NOMO-1 treated with dmso at 0.1 percent for 144 hours (cell line): ENCODE results near the gene USP36.
"Not testable (repeated sequence)": the region's sequence is repeated elsewhere in the genome, so short reads cannot be mapped to it uniquely, and the experiment has no call there.

Experiments
- DNase-seq: peaks from one replicate; lab custom pipeline; 2025; ENCODE audit not compliant: unreplicated experiment; lab: John Stamatoyannopoulos, UW

The USP36 gene

DNA sequence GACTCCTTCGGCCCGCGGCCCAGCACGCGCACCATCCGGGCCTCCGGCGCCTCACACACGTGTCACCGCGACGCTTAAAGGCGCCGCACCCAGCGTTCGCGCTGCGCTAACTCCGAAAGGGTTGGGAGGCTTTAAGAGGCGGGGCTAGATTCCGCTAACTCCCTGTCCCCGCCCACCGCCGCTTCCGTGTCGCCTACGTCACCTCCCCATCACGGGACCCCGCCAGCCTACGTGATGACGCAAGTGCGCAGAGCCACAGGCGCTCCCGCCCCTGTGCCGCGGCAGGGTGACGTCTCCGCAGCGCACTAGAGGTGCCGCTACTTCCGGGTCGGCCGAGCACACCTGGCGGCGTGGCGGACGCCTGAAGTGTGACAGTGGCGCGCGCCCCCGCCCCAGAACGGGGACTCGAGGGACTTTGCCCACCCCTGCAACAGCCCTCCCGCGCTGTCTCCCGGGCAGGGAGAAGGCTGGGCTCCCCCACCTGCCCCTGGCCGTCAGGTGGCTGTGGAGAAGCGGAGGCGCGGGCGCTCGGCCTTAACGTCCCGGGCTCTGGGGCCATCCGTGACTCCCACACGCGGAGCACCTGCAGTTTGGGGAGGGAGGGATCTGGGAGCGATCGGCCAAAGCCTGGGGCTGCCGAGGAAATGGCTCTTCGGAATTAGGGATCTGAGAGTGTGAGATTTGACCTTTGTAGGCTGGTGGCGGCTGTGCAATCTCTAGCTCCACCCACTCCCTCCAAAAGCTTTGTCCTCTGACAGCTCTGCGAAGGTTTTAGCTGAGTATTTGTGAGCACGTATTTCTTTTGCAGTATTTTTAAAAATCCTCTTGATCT is at the start of gene USP36:
Gene USP36, minus strand, starts transcription at position 35 of the 832 bp plus-strand sequence. CDS start 4,451 bp downstream, outside the sequence.
- DNase-seq: peak; percentile 95

DNA sequence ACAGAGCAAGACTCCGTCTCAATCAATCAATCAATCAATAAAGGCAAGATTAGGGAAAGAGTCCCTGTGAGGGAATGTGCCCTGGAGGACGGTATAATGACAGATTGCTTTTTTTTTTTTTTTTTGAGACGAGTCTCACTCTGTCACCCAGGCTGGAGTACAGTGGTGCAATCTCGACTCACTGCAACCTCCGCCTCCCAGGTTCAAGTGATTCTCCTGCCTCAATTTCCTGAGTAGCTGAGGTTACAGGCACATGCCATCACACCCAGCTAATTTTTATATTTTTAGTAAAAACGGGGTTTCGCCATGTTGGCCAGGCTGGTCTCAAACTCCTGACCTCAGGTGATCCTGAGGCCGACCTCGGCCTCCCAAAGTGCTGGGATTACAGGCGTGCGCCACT is 49.5 kb upstream of the USP36 start:
- not testable (repeated sequence) for DNase-seq

DNA sequence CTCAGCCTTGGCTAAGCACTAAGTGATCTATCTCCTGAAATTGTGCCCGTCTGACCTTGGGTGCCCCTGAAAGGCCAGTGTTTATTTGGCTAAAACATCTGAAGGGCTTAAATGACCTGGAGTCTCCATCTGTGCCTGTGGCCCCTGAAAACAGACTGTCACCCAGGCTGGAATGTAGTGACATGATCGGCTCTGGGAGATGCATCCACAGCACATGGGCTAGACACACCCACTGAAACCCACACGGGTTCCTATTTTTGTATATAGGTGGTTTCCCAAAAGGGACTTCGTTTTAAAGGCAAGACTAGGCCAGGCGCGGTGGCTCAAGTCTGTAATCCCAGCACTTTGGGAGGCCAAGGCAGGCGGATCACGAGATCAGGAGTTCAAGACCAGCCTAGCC is 48.9 kb upstream of the USP36 start:
- peak; percentile 17 for DNase-seq

DNA sequence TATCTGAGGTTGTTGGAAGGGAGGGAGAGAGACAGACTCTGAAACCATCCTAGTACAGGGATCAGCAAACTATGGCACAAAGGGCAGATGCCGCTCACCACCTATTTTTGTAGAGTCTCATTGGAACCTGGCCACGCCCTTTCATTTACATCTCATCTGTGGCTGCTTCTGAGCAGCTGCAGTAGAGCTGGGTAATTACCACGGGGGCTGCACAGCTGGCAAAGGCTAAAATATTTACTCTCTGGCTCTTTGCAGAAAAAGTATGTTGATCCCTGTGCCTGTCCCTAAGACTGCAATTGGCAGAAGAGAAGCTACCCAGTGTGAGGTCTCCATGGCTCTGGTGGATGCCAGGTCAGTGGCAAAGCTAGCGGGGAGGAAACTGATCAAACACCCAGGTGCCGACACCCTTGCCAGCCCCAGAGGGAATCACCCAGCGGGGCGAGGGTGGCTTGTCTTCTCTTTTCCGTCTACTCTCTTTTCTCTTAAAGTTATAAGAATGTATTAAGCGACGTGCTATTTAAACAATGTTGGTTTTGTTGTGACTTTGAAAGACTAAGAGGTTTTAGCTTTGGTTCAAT is 48.4 kb upstream of the USP36 start:
- DNase-seq: no peak

DNA sequence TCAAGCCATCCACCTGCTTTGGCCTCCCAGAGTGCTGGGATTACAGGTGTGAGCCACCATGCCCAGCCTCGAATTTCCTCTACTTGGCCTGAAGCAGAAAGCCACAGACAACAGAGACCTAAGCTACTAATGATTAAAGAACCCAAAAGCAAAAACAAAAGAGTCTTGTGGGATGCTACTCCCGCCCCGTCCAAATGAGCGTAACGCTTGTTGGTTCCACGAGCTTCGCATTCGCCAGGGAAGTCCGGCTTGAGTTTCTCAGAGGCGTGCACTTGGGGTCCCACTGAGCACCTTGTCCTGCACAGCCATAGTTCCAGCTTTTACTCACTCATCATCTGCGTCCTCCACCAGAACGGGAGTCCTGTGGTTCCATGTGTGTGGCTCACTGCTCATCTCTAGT is 46.3 kb upstream of the USP36 start:
- DNase-seq: no peak

DNA sequence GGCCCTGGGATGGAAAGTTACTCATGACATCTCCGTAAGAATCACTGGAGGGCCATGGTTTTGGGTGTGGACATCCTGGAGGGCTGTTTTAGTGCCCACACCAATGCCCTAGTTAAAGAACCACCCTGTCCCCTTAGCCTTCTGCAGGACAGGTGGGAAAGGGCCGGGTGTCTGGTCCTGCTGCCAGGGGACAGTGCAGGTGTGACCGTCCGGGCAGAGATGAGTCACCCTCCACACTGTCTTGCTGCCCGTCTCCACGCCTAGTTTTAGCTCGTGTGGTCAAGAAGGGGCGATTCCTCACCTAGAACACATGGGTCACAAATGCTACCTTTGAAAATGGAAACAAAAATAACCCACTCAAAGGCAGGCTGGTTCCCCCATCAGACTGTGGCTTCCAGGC is 45.3 kb upstream of the USP36 start:
- DNase-seq: no peak

DNA sequence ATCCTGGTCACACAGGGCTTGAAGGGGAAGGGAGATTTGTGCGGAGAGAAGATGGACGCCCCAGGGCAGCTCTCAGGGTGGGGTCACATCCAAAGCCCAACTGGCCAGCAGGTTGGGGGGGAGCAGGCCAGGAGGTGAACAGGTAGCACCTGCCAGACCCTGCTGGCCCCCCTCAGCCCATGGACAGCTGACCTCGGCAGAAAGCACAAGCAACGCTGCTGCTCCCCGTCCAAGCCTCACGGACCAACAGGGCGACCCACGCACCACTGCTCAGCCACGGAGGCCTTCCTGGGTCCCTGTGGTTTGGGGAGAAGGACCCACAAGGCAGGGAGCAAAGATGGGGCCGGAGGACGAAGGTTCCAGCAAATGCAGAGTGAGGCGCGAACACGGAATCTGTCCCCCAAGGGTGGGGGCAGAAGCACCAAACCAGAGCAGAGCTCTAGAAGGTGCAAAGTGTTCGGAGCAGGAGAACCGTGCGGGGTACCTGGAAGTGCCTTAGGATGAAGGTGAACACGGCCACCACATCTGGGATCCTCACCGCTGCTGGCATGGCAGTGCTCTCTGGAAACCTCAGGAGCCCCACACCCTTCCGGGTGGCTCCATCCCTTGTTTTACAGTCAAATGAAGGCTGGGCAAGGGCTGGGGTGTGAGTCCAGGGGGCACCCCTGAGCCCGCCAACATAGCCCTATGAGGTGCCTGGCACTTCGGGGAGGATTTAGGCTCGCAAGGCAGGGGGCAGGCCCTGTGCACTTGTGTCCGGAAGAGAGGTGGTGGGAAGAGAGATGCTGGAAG is 44.5 kb upstream of the USP36 start:
- DNase-seq: no peak

DNA sequence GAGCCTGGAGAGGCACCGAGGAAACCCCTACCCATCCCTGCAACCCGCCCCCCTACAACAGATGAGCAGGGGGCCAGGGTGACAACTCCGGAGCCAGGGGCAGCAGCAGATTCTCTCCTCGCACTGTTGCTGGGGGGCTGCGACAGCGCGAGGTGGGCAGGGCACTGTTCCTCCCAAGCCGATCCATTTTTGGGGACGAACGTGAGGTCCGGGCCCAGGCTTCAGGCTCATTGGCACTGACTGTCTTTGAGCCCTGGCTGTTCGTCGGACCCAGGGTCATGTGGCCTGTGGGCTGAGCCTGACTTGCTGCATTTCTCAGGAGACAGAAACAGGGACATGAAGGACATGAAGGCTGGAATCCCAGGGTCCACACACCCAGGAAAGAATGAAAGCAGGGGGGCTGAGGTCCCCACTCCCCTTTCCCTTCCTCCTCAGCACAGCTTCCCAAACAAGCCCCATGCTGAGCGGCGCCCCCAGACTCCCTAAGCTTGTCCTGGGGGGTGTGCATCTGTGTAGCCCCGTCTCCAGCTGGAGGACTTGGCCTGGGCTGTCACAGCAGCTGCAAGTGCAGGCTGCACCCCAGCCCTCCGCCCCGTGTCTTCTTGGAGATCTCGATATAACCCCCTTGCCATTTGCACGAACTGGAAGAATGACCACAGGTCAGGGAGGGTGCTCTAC is 43.7 kb upstream of the USP36 start:
- DNase-seq: no peak

DNA sequence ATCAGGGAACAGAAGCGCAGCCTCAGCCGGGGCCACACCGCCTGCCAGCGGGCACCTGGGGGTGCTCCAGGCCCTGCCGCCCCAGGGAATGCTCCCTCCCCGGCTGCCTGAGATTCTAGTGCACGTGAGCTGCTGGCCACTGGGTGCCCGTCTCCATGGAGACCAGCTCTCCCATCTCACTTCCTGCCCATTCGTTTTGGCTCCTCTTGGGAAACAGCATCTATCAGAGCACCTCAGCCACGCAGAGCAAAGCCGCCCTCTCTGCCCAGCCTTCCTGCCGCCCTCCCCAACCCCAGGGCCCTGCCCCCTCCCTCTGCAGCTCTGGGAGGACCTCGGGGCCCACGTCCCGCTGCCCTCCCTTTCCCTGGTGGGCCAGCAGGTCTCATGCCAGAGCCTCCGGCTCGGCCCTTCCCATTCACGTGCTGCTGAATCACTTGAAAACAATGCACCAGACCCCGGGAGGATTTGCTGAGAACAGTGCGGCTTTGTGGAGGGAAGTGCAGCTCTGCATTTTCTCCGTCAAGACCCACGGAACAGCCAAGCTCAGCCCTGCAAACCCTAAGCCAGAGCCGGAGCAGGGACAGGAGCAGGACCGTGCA is 43.0 kb upstream of the USP36 start:
- peak; percentile 12 for DNase-seq

DNA sequence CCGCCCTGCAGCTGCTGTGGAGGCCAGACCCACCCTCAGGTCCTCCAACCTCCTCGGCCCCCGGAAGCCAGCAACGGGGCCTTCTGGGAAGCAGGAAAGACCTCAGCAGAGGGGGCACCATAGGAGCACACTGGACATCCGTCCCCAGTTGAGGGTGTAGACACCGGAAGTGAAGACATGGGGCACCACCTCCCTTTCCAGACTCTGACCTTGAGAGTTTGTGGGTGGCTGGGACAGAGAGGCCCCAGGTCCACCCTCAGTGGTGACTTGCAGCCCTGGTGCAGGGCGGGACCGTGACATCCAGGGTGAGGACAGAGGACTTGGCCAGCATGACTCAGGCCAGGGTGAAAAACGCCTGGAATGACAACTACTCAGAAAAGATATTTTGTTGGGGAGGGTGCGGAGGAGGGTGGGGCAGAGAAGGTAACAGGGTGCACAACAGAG is 42.5 kb upstream of the USP36 start:
- peak; percentile 57 for DNase-seq

DNA sequence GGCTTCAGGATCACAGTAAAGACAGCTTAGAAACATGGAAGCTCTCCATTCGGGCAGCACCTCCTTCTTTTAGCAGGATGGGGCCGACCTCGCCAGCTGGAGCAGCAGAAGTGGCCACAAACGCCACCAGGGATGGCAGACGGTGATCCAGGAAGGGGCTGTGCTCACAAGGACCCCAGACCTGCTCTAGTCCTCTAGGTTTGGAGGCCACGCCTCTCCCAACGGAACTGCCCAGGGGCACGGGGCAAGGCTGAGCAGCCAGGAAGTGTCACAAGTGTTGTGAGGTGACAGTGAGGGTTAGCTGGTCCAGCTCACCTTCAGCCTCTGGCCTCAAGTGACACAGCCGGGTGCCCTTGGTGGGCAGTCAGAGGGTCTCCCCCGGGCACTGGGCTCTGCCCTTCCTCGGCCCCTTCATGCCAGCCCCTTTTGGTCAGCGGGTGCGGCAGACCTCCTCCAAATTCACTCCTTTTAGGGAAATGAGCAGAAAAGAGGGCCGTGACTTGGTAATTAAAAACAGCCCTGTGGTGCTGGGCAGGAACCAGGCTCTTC is 42.0 kb upstream of the USP36 start:
- DNase-seq: peak; percentile 36

DNA sequence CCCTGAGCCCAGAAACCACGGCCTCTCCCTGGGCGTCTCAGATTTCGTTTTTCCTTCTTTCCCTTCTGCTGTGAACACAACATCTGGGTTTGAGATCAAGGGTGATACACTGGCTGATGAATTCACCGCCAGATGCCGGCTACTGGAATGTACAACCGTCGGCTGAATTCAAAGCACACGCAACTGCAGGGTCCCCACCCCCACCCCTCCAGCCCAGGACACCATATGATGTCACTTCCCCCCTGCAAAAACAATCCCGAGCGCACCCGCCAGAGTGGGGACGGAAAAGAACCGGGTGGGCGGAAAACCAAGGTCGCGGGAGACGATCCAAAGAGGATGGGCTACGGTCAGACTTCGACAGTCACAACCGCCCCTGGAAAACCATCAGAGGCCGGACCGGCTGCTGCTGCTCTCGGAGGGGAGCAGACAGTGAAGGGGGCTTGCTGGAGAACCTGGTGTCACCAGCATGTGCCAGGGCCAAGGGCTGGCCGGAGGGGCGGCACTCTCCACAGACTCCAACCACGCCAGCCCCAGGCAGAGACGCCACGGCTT is 39.1 kb upstream of the USP36 start:
- no peak for DNase-seq

DNA sequence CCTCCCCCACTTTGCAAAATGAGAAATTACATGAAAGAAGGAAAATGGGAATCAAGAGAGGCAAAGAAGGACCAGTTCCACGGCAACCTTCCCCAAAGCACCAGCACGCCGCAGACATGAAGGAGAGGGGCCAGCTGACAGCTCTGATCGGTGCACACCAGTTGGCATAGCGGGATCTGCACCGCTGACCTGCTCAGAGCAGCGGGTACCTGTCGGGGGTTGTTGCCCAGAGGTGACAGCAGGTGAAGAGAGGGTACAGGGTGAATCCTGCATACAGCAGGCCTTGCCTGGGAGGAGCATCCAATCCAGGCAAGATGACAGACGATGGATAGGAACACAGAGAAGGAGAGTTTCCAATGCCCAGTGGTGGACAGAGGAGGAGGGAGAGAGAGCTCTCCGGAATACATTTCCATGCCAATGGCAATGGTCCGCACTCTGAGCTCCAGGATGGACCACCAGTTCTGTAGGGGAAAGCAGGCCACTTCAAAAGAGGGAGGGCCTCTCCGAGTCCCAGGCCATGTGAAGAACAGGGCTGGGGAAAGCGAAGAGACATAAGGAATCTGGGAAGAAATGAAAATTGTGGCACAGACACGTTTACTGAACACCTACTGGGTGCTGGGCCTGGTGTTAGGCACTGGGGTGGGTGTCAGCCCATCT is 38.4 kb upstream of the USP36 start:
- no peak for DNase-seq

DNA sequence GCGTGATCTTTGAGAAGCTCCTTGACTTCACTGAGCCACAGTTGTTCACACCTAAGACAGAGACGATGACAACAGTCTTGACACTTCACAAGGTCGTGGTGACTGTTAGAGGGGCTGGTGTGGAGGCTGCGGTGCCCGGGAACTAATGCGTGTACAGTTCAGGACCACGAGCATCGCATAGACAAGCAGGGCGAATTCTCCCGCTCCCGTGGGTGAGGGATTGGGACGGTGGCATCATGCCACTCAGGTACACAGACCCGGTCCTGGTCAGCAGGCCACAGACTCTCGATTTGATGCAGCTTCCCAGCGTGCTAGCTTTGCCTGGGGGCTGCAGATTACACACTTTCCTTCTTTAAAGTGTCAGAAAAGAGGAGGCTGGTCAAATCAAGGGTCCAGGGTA is 37.6 kb upstream of the USP36 start:
- DNase-seq: no peak

DNA sequence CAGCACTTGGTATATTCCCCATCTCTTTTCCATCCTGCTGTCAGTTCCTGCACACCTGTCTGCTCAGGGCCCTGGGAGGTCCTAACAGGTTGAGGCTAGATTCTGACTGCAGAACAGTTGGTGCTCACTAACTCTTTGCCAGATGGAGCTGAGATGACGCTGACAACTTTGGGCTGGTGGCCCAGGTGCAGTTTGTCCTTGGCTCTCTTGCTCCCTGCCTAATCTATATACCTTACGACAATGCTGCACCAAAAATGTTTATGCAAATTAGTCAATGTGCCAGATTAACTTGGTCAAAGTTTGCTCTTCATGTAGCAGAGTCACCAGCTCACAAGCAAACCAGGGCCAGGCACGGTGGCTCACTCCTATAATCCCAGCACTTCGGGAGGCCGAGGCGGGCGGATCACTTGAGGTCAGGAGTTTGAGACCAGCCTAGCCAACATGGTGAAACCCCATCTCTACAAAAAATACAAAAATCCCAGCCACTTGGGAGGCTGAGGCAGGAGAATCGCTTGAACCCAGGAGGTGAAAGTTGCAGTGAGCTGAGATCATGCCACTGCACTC is 36.4 kb upstream of the USP36 start:
- not testable (repeated sequence) for DNase-seq

DNA sequence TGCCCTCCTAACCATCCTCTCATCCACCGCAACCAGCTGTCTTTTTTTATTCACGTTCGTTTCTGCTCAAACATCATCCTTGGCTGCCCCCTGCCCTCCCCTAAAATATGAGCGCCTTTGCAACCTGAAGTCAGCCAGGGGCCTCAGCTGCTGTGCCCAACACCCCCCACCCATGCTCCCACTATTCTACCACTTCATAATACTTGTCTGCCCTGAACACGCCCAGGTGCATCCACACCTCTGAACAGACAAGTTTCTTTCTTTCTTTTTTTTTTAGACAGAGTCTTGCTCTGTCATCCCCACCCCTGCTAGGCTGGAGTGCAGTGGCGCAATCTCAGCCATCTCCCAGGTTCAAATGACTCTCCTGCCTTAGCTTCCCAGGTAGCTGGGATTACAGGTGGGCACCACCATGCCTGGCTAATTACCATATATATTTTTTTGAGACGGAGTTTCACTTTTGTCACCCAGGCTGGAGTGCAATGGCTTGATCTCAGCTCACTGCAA is 35.5 kb upstream of the USP36 start:
- no peak for DNase-seq

DNA sequence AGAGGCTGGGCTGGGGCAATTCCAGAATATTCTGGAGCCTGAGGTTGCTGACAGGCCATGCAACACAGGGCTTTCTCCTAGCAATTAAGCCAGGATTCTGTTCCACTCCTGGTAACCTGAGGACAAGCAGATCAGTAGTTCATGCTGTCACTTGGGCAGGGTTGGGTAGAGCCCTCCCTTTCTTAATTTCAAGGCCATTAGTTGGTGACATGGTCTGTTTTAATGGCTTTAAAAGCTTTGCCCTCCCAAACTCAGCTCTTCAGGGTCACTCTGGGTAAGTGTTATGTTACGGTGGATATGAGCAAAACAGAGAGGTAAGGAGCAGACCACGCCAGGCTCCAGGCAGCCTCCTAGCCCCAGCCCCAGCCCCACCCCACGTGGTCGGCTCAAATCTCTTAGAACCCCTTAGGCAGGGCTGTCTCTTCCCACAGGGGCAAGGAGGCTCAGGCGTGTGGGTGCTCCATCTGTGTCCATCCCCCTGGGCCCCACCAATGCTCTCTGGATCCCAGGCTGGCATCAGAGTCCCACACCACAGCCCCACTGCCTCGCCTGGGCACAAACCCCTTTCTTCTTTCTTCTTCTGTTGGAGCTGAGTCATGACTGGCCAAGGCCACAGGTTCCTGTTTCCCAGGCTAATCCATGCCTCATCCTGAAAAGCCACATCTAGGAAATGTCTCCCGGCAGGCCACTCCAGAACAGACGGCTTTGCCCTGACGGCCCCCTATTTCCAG is 34.9 kb upstream of the USP36 start:
- no peak for DNase-seq

DNA sequence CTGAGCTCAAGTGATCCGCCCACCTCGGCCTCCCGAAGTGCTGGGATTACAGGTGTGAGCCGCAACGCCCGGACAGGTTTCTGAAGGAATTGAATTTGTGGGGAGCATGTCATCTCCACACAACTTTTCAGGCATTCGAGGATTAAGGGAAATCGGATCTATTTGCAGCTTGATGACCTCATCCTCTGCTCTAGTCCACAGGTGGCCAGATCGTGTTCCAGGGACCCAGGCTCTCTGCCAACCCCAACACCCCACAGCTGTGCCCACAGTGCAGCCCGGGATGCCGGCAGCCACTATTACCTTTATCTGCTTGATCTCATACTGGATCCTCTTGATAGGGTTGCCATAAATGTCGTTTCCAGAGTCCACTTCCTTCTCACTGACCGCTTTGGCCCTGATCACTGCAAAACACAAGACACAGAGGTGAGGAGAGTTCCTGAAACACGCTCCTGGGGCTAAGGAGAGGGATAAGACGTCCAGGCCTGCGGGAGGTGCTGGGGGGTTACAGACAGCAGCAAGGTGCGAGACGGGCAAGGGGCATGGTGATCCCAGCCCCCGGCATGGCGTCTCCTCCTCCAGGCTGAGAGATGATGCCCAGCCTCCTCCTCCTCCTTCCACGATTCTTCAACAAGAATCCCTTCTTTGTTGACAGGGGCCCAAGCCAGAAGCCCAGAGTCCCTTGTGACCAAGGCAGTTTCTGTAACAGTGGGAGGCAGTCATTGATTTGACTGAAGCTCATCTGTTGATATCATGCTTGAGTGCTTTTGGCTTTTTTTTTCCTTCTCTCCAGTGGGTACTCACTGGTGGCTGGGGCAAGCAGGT is 33.1 kb upstream of the USP36 start:
- no peak for DNase-seq
